ENCODE data around the gene CHD5.

CHD5 gene

DNA sequence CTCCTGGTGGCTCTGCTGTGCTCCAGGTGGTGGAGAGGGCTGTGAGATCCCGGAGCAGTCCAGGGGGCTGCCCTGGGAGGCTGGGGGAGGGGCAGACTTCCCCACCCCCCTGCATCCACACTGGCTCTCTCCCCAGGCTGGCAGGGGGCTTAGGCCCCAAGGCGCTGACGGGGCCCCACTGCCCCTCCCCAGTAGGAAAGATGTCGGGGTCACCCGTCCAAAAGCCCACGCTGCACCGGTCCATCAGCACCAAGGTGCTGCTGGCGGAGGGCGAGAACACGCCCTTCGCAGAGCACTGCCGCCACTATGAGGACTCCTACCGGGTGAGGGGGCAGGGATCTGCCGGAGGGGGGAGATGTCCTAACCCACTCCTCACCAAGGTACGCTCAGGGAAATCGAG is 31.6 kb upstream of the CHD5 start:
- Histone ChIP-seq H3K27ac (ENCODE audit: insufficient read depth, low read length, poor library complexity, severe bottlenecking) (no peak overlapping the region), H3K27me3 (replicated peaks; ENCODE audit: control insufficient read depth, insufficient read depth, low read length, poor library complexity, severe bottlenecking) (peaks cover 4% of the 10 kb centered on the region), H3K4me1 (ENCODE audit: control insufficient read depth, insufficient read depth, low read length, poor library complexity, severe bottlenecking) (peaks cover 14% of the 10 kb centered on the region), H3K9me3 (ENCODE audit: control insufficient read depth, low read length) (no peaks in the 10 kb centered on the region), H3K36me3 (ENCODE audit: control insufficient read depth, insufficient read depth, low read length) (no peaks in the 10 kb centered on the region), H3K4me3 (ENCODE audit: insufficient read depth, low read depth, low read length, poor library complexity, severe bottlenecking) (no peak overlapping the region)
- no peak for DNase-seq

DNA sequence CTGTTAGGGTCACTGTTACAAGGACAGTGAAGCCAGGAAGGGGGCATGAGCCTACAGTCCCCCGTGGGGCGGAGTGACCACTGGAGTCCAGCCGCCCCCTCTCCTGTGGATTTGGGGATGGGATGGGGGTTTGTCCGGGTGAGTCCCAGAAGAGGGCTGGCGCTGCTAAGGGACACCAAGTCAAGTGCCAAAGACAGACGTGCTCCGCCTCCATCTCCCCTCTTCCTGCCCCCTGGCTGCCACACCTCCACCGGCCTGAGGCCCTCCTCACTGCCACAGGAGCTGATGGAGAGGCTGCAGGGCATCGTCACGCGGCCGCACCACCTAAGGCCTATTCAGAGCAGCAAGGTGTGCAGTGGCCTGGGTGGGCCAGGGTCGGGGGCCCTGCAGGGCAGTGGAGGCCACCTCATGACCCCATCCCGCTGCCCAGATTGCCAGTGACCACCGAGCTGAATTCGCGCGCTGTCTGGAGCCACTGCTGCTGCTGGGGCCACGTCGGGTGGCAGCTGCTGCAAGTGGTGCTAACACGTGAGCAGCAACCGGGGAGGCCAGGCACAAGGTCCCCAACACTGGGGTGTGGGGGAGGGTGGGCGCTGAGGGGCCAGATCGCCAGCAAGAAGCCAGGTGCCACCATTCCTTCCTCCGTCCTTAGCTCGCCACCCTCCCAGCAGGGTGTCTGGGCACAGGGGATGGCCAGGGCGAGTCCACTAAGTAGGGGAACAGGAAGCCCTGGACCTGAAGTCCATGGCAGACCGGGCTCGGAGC is 30.7 kb upstream of the CHD5 start:
- no peaks in the 10 kb centered on the region for H3K9me3 ChIP-seq (ENCODE audit: control insufficient read depth, low read length)
- no peak for DNase-seq

GRCh38 chr1:6209661-6210580 is 29.8 kb upstream of the CHD5 start:
- H3K4me3 ChIP-seq (ENCODE audit: insufficient read depth, low read depth, low read length, poor library complexity, severe bottlenecking) = no peak overlapping the region
- DNase-seq = no peak

More for the DNA sequence above, 30.7 kb upstream of the CHD5 start:
- Histone ChIP-seq H3K4me1 (ENCODE audit: control insufficient read depth, insufficient read depth, low read length, poor library complexity, severe bottlenecking) (peaks cover 24% of the 10 kb centered on the region), H3K4me3 (ENCODE audit: insufficient read depth, low read depth, low read length, poor library complexity, severe bottlenecking) (no peak overlapping the region), H3K36me3 (ENCODE audit: control insufficient read depth, insufficient read depth, low read length) (no peaks in the 10 kb centered on the region), H3K27ac (ENCODE audit: insufficient read depth, low read length, poor library complexity, severe bottlenecking) (no peak overlapping the region), H3K27me3 (replicated peaks; ENCODE audit: control insufficient read depth, insufficient read depth, low read length, poor library complexity, severe bottlenecking) (peaks cover 4% of the 10 kb centered on the region)

DNA sequence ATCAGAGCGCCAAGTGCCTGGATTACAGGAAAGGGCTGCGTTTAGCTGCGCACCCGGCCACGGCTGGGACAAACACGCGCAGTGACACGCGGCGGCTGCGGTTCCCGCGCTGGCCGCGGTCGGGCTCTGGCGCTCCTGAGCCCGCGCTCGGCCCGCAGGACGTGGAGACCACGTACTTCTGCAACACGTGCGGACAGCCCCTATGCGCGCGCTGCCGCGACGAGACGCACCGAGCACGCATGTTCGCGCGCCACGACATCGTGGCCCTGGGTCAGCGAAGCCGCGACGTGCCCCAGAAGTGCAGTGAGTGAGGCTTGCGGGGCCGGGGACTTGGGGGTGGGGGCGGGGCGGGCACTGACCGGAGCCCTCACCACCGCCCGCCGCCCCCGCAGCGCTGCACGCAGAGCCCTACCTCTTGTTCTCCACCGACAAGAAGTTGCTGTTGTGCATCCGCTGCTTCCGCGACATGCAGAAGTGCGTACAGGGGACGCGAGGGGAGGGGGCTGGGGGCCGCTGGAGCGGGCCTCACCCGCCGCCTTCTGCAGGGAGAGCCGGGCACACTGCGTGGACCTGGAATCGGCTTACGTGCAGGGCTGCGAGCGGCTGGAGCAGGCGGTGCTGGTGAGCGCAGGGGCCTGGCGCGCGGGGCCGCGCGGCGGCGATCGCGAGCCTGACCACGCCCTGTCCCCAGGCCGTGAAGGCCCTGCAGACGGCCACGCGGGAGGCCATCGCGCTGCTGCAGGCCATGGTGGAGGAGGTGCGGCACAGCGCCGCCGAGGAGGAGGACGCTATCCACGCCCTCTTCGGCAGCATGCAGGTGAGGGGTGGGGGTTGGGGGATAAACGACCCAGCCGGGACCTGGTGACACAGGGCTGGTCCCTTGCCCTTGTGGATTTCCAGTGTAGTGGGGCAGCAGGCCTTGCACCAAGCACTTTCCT is 28.9 kb upstream of the CHD5 start:
- no peak for DNase-seq
- H3K27me3 ChIP-seq (replicated peaks; ENCODE audit: control insufficient read depth, insufficient read depth, low read length, poor library complexity, severe bottlenecking) = peaks cover 4% of the 10 kb centered on the region
- H3K9me3 ChIP-seq (ENCODE audit: control insufficient read depth, low read length) = no peaks in the 10 kb centered on the region
- peak overlapping the region; percentile 50 for H3K4me3 ChIP-seq (ENCODE audit: insufficient read depth, low read depth, low read length, poor library complexity, severe bottlenecking)
- no peak overlapping the region for H3K27ac ChIP-seq (ENCODE audit: insufficient read depth, low read length, poor library complexity, severe bottlenecking)
- H3K4me1 ChIP-seq (ENCODE audit: control insufficient read depth, insufficient read depth, low read length, poor library complexity, severe bottlenecking) = peaks cover 29% of the 10 kb centered on the region
- H3K36me3 ChIP-seq (ENCODE audit: control insufficient read depth, insufficient read depth, low read length) = no peaks in the 10 kb centered on the region

More at GRCh38 chr1:6209661-6210580, 29.8 kb upstream of the CHD5 start:
- H3K4me1 ChIP-seq (ENCODE audit: control insufficient read depth, insufficient read depth, low read length, poor library complexity, severe bottlenecking) = peaks cover 28% of the 10 kb centered on the region
- H3K36me3 ChIP-seq (ENCODE audit: control insufficient read depth, insufficient read depth, low read length) = no peaks in the 10 kb centered on the region
- no peaks in the 10 kb centered on the region for H3K9me3 ChIP-seq (ENCODE audit: control insufficient read depth, low read length)
- no peak overlapping the region for H3K27ac ChIP-seq (ENCODE audit: insufficient read depth, low read length, poor library complexity, severe bottlenecking)
- peaks cover 4% of the 10 kb centered on the region for H3K27me3 ChIP-seq (replicated peaks; ENCODE audit: control insufficient read depth, insufficient read depth, low read length, poor library complexity, severe bottlenecking)

DNA sequence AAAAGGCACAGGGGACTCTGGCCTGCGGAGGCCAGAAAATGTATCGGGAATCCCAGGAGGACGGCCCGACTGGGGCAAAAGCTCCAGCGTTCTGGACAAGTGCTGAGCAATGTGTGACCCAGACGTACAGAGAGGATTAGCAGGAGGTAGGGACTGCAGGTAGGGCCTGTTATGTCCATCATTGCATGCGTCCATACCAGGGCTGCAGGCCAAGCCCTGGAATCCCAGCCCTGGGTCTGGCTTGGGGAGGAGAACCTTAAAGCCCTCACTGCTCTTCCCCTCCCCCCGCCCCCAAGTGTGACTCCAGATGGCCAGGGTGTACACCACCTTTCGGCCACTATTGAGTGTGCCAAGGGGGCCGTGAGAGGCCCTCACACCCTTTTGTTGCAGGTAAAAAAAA is 27.8 kb upstream of the CHD5 start:
- DNase-seq = no peak
- Histone ChIP-seq H3K9me3 (ENCODE audit: control insufficient read depth, low read length) (no peaks in the 10 kb centered on the region), H3K4me3 (ENCODE audit: insufficient read depth, low read depth, low read length, poor library complexity, severe bottlenecking) (no peak overlapping the region), H3K27me3 (replicated peaks; ENCODE audit: control insufficient read depth, insufficient read depth, low read length, poor library complexity, severe bottlenecking) (peaks cover 4% of the 10 kb centered on the region), H3K36me3 (ENCODE audit: control insufficient read depth, insufficient read depth, low read length) (no peaks in the 10 kb centered on the region), H3K27ac (ENCODE audit: insufficient read depth, low read length, poor library complexity, severe bottlenecking) (no peak overlapping the region), H3K4me1 (ENCODE audit: control insufficient read depth, insufficient read depth, low read length, poor library complexity, severe bottlenecking) (peaks cover 29% of the 10 kb centered on the region)

DNA sequence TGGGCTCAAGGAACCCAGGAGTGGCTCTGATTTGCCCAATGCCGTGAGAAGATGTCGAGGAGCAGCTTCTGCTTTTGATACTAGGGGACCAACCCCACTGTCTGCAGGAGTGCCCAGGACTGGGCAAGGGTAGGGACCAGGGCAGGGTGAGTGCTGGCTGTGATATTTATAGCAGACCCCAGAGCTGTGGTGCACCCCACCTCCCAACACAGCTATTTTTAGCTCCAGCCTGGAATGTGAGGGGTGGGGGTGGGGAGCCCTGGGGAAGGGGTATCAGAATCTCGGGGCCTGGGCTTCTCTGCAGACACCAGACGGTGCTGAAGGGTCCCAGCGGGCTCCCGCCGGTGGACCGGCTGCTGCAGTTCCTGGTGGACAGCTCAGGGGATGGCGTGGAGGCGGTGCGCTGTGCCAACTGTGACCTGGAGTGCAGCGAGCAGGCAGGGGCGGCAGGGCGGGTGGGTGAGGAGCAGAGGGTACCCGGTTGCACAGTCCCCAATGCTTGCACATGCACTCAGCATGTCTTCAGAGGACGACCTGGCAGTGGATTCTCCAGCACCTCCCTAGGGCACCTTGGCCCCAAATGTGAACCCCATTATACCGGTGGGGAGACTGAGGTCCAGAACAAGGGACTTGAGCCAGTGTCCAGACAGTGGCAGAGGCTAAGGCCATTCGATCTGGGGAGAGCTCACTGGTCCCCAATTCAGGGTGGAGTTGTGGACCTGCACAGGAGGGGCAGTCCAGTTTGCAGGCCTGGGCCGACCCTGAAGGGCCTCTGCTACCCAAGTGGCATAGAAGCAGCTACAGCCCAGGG is 27.2 kb upstream of the CHD5 start:
- Histone ChIP-seq H3K27me3 (replicated peaks; ENCODE audit: control insufficient read depth, insufficient read depth, low read length, poor library complexity, severe bottlenecking) (peaks cover 4% of the 10 kb centered on the region), H3K9me3 (ENCODE audit: control insufficient read depth, low read length) (no peaks in the 10 kb centered on the region), H3K27ac (ENCODE audit: insufficient read depth, low read length, poor library complexity, severe bottlenecking) (no peak overlapping the region), H3K36me3 (ENCODE audit: control insufficient read depth, insufficient read depth, low read length) (no peaks in the 10 kb centered on the region), H3K4me1 (ENCODE audit: control insufficient read depth, insufficient read depth, low read length, poor library complexity, severe bottlenecking) (peaks cover 29% of the 10 kb centered on the region), H3K4me3 (ENCODE audit: insufficient read depth, low read depth, low read length, poor library complexity, severe bottlenecking) (no peak overlapping the region)
- DNase-seq = no peak

DNA sequence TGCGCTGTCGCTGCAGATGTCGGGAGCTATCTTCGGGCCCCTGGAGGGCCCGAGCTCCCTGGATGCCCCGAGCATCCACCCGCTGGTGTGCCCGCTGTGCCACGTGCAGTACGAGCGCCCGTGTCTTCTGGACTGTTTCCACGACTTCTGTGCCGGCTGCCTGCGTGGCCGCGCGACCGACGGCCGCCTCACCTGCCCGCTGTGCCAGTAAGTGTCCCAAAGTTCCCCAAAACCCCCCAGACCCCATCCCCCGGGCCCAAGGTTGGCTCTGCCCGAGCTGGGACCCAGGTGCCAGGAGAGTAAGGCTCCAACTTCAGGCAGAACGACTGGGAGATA is 26.4 kb upstream of the CHD5 start:
- peaks cover 4% of the 10 kb centered on the region for H3K27me3 ChIP-seq (replicated peaks; ENCODE audit: control insufficient read depth, insufficient read depth, low read length, poor library complexity, severe bottlenecking)
- H3K4me1 ChIP-seq (ENCODE audit: control insufficient read depth, insufficient read depth, low read length, poor library complexity, severe bottlenecking) = peaks cover 29% of the 10 kb centered on the region
- H3K27ac ChIP-seq (ENCODE audit: insufficient read depth, low read length, poor library complexity, severe bottlenecking) = peak overlapping the region; percentile 22
- DNase-seq = no peak
- no peaks in the 10 kb centered on the region for H3K9me3 ChIP-seq (ENCODE audit: control insufficient read depth, low read length)
- H3K4me3 ChIP-seq (ENCODE audit: insufficient read depth, low read depth, low read length, poor library complexity, severe bottlenecking) = peak overlapping the region; percentile 66
- no peaks in the 10 kb centered on the region for H3K36me3 ChIP-seq (ENCODE audit: control insufficient read depth, insufficient read depth, low read length)

DNA sequence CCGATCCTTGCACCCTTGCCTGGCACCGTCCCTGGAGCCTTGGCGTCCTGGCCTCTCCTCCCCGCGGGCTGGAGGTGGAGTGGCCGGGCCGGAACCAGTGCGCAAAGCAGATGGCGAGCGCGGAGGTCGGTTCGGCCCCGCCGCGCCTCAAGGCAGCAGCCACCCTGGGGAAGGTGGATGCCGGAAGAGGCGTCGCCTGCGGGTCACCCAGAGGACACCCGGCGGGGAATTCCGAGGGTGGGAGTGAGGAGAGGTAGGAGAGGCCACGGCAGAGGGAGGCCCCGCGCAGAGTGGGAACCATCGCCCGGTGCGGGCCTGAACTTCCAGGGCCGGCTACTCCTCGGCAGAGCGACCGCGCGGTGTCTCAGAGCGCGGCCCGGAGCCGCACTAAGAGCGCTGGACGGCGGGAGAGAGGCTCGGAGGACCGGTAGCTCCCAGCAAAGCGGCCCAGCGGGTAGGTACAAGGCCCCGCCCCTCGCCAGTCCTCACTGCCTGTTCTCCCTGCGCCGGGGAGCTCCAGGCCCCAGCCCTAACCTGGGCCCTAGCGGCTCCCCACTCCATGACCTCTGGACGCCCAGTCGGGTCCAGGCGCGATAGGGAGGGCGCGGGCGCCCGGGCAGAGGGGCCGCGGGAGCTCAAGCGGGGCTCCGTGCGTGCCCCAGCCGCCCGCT is 25.9 kb upstream of the CHD5 start, which contains the start of gene RNF207:
Gene RNF207, plus strand, starts transcription at position 271 of the 671 bp plus-strand sequence. CDS start 417 bp downstream, outside the sequence.
- peak within 1 kb of the TSS; percentile 66 for H3K4me3 ChIP-seq (ENCODE audit: insufficient read depth, low read depth, low read length, poor library complexity, severe bottlenecking)
- H3K27me3 ChIP-seq (replicated peaks; ENCODE audit: control insufficient read depth, insufficient read depth, low read length, poor library complexity, severe bottlenecking) = peaks cover 4% of the 10 kb centered on the region
- peak; percentile 42 to 60 (median 52) for DNase-seq
- H3K4me1 ChIP-seq (ENCODE audit: control insufficient read depth, insufficient read depth, low read length, poor library complexity, severe bottlenecking) = peaks cover 29% of the 10 kb centered on the region
- H3K36me3 ChIP-seq (ENCODE audit: control insufficient read depth, insufficient read depth, low read length) = no peaks in the 10 kb centered on the region
- H3K27ac ChIP-seq (ENCODE audit: insufficient read depth, low read length, poor library complexity, severe bottlenecking) = peak within 1 kb of the TSS; percentile 37
- H3K9me3 ChIP-seq (ENCODE audit: control insufficient read depth, low read length) = no peaks in the 10 kb centered on the region
